Measurements from ENCODE around the gene KIRREL3. TPM values are rescaled to one million over a fixed set of nuclear protein-coding genes. Genes with fewer than 3 reads are reported as not detected.

Gene KIRREL3
- total and polyA plus RNA-seq, 2 experiments from 2014 or later: 16.1 to 35.6 TPM

DNA sequence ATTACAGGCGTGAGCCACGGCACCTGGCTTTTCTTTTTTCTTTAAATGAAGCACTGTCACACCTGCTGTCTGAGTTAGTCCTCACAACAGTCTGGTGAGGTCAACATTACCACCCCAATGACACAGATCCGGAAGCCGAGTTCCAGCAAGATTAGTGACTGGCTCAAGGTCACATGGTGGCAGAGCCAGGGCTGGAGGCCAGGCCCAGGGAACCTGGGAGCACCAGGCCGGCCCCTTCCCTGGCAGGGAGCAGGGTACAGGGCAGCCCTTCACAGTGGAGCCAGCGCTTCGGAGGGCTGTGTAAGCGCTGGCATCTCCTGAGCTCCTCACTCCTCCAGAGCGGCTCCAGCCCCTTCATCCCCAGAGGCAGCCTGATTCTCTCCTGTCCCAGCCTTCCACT, 526.4 kb downstream of the KIRREL3 start:
- no peak for TF ChIP-seq EZH2 (IDR thresholded peaks at IDR 0.05; ENCODE audit: insufficient read depth, poor library complexity, severe bottlenecking)
- TF ChIP-seq EZH2phosphoT487 (IDR thresholded peaks at IDR 0.05; ENCODE audit: insufficient read depth, low read depth): no peak
- no peak overlapping the region for H2AFZ ChIP-seq
- no peak overlapping the region for H3K4me3 ChIP-seq
- no peaks in the 10 kb centered on the region for H3K27me3 ChIP-seq (replicated peaks; ENCODE audit: insufficient read depth)
- no peaks in the 10 kb centered on the region for H3F3A ChIP-seq (ENCODE audit: insufficient read depth)
- no peaks in the 10 kb centered on the region for H3K79me2 ChIP-seq (ENCODE audit: insufficient read depth)
- H3K36me3 ChIP-seq (ENCODE audit: low read depth): no peaks in the 10 kb centered on the region
- H3K4me2 ChIP-seq (ENCODE audit: unreplicated experiment): no peak overlapping the region
- DNase-seq: no peak
- H3K9me3 ChIP-seq (ENCODE audit: low read depth): no peaks in the 10 kb centered on the region
- WGBS, 2 experiments (ENCODE audit: low coverage in 1 of 2, low lambda C conversion rate in 2 of 2, missing lambda C conversion rate in 2 of 2): 83 to 91% methylated on average over 9 of the region's 9 CpGs
- no peak overlapping the region for H3K9ac ChIP-seq
- H3K4me1 ChIP-seq (ENCODE audit: insufficient read depth): no peaks in the 10 kb centered on the region
- in situ Hi-C loops (cut with MboI): no loop called here
- no peaks in the 10 kb centered on the region for H3K9me2 ChIP-seq (ENCODE audit: insufficient read depth)
- no peaks in the 10 kb centered on the region for H4K20me1 ChIP-seq (ENCODE audit: insufficient read depth)
- no peak overlapping the region for H3K27ac ChIP-seq

- Histone ChIP-seq H3K9ac (no peak overlapping the region), H3K4me2 (ENCODE audit: unreplicated experiment) (no peak overlapping the region), H3F3A (ENCODE audit: insufficient read depth) (no peaks in the 10 kb centered on the region), H3K9me2 (ENCODE audit: insufficient read depth) (no peaks in the 10 kb centered on the region), H3K9me3 (ENCODE audit: low read depth) (no peaks in the 10 kb centered on the region), H4K20me1 (ENCODE audit: insufficient read depth) (no peaks in the 10 kb centered on the region), H3K4me1 (ENCODE audit: insufficient read depth) (no peaks in the 10 kb centered on the region), H3K36me3 (ENCODE audit: low read depth) (no peaks in the 10 kb centered on the region), H3K27me3 (replicated peaks; ENCODE audit: insufficient read depth) (no peaks in the 10 kb centered on the region), H2AFZ (no peak overlapping the region), H3K4me3 (no peak overlapping the region), H3K27ac (no peak overlapping the region), H3K79me2 (ENCODE audit: insufficient read depth) (no peaks in the 10 kb centered on the region)
- no peak for TF ChIP-seq EZH2 (IDR thresholded peaks at IDR 0.05; ENCODE audit: insufficient read depth, poor library complexity, severe bottlenecking)
- no peak for TF ChIP-seq EZH2phosphoT487 (IDR thresholded peaks at IDR 0.05; ENCODE audit: insufficient read depth, low read depth)
- 88 to 93% methylated on average over 15 to 16 of the region's 16 CpGs for WGBS, 2 experiments (ENCODE audit: low coverage in 1 of 2, low lambda C conversion rate in 2 of 2, missing lambda C conversion rate in 2 of 2)
- DNase-seq: no peak
- in situ Hi-C loops (cut with MboI): no loop called here
These were observed 527.3 kb downstream of the KIRREL3 start for GRCh38 chr11:126473269-126473668.

- no peak overlapping the region for H3K9ac ChIP-seq
- in situ Hi-C loops (cut with MboI): no loop called here
- no peaks in the 10 kb centered on the region for H3K9me2 ChIP-seq (ENCODE audit: insufficient read depth)
- no peaks in the 10 kb centered on the region for H3K36me3 ChIP-seq (ENCODE audit: low read depth)
- H3K27ac ChIP-seq: no peak overlapping the region
- WGBS, 2 experiments (ENCODE audit: low coverage in 1 of 2, low lambda C conversion rate in 2 of 2, missing lambda C conversion rate in 2 of 2): 77 to 84% methylated on average over 6 to 7 of the region's 7 CpGs
- H3K4me3 ChIP-seq: no peak overlapping the region
- H4K20me1 ChIP-seq (ENCODE audit: insufficient read depth): no peaks in the 10 kb centered on the region
- H3K79me2 ChIP-seq (ENCODE audit: insufficient read depth): no peaks in the 10 kb centered on the region
- no peaks in the 10 kb centered on the region for H3K27me3 ChIP-seq (replicated peaks; ENCODE audit: insufficient read depth)
- H3K9me3 ChIP-seq (ENCODE audit: low read depth): no peaks in the 10 kb centered on the region
- no peak for DNase-seq
- no peaks in the 10 kb centered on the region for H3F3A ChIP-seq (ENCODE audit: insufficient read depth)
- H3K4me2 ChIP-seq (ENCODE audit: unreplicated experiment): no peak overlapping the region
- H2AFZ ChIP-seq: no peak overlapping the region
- no peaks in the 10 kb centered on the region; the same call in 1 of the 2 replicates for H3K4me1 ChIP-seq (ENCODE audit: insufficient read depth)
- no peak for TF ChIP-seq EZH2phosphoT487 (IDR thresholded peaks at IDR 0.05; ENCODE audit: insufficient read depth, low read depth)
- no peak for TF ChIP-seq EZH2 (IDR thresholded peaks at IDR 0.05; ENCODE audit: insufficient read depth, poor library complexity, severe bottlenecking)
These were observed 531.3 kb downstream of the KIRREL3 start for GRCh38 chr11:126469311-126469710.

GRCh38 chr11:126468102-126468521, 532.5 kb downstream of the KIRREL3 start:
- no peaks in the 10 kb centered on the region for H3F3A ChIP-seq (ENCODE audit: insufficient read depth)
- TF ChIP-seq EZH2 (IDR thresholded peaks at IDR 0.05; ENCODE audit: insufficient read depth, poor library complexity, severe bottlenecking) (no peak), EZH2phosphoT487 (IDR thresholded peaks at IDR 0.05; ENCODE audit: insufficient read depth, low read depth) (no peak)
- DNase-seq: no peak
- in situ Hi-C loops (cut with MboI): no loop called here
- no peak overlapping the region for H3K9ac ChIP-seq
- WGBS, 2 experiments (ENCODE audit: low coverage in 1 of 2, low lambda C conversion rate in 2 of 2, missing lambda C conversion rate in 2 of 2): 78 to 89% methylated on average over 6 to 7 of the region's 7 CpGs
- no peaks in the 10 kb centered on the region for H3K36me3 ChIP-seq (ENCODE audit: low read depth)
- H3K4me1 ChIP-seq (ENCODE audit: insufficient read depth): no peaks in the 10 kb centered on the region; the same call in 1 of the 2 replicates
- no peak overlapping the region for H2AFZ ChIP-seq
- H3K9me2 ChIP-seq (ENCODE audit: insufficient read depth): no peaks in the 10 kb centered on the region
- H3K4me3 ChIP-seq: no peak overlapping the region
- H3K9me3 ChIP-seq (ENCODE audit: low read depth): no peaks in the 10 kb centered on the region
- H3K27me3 ChIP-seq (replicated peaks; ENCODE audit: insufficient read depth): no peaks in the 10 kb centered on the region
- H3K27ac ChIP-seq: no peak overlapping the region
- H4K20me1 ChIP-seq (ENCODE audit: insufficient read depth): no peaks in the 10 kb centered on the region
- H3K4me2 ChIP-seq (ENCODE audit: unreplicated experiment): no peak overlapping the region
- H3K79me2 ChIP-seq (ENCODE audit: insufficient read depth): no peaks in the 10 kb centered on the region

DNA sequence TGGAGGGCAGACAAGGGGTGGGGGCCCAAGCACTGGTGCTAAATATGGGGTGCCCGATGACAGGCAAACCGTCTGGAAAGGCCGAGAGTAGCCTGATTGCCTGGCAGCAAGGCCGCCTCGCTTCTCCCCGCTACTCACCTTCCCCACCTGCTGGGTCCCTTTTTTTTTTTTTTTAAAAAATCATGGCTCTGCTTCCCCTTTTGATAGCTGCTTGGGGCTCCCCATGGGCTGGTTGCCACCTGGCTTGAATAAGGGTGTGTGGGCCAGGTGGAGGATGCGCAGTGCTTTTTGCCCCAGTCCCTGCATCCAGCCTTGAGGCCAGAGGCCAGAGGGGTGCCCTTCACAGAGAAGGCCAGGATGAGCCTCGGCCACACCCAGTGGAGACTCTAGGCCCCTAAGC, 533.1 kb downstream of the KIRREL3 start:
- no peak overlapping the region for H2AFZ ChIP-seq
- H4K20me1 ChIP-seq (ENCODE audit: insufficient read depth): no peaks in the 10 kb centered on the region
- H3K9ac ChIP-seq: no peak overlapping the region
- DNase-seq: no peak
- H3K4me3 ChIP-seq: no peak overlapping the region
- H3K27me3 ChIP-seq (replicated peaks; ENCODE audit: insufficient read depth): no peaks in the 10 kb centered on the region
- H3K9me3 ChIP-seq (ENCODE audit: low read depth): no peaks in the 10 kb centered on the region
- H3K36me3 ChIP-seq (ENCODE audit: low read depth): no peaks in the 10 kb centered on the region
- no peaks in the 10 kb centered on the region for H3K9me2 ChIP-seq (ENCODE audit: insufficient read depth)
- H3K27ac ChIP-seq: no peak overlapping the region
- 92 to 93% methylated on average over 2 to 8 of the region's 8 CpGs for WGBS, 2 experiments (ENCODE audit: low coverage in 1 of 2, low lambda C conversion rate in 2 of 2, missing lambda C conversion rate in 2 of 2)
- no peaks in the 10 kb centered on the region; the same call in 1 of the 2 replicates for H3K4me1 ChIP-seq (ENCODE audit: insufficient read depth)
- no peaks in the 10 kb centered on the region for H3K79me2 ChIP-seq (ENCODE audit: insufficient read depth)
- H3K4me2 ChIP-seq (ENCODE audit: unreplicated experiment): no peak overlapping the region
- TF ChIP-seq EZH2phosphoT487 (IDR thresholded peaks at IDR 0.05; ENCODE audit: insufficient read depth, low read depth) (no peak), EZH2 (IDR thresholded peaks at IDR 0.05; ENCODE audit: insufficient read depth, poor library complexity, severe bottlenecking) (no peak)
- no peaks in the 10 kb centered on the region for H3F3A ChIP-seq (ENCODE audit: insufficient read depth)
- in situ Hi-C loops (cut with MboI): no loop called here
